ENCODE measurements around the gene BANF2.
"Not testable (repeated sequence)": the region's sequence is repeated elsewhere in the genome, so short reads cannot be mapped to it uniquely, and the experiment has no call there.

The BANF2 gene

DNA sequence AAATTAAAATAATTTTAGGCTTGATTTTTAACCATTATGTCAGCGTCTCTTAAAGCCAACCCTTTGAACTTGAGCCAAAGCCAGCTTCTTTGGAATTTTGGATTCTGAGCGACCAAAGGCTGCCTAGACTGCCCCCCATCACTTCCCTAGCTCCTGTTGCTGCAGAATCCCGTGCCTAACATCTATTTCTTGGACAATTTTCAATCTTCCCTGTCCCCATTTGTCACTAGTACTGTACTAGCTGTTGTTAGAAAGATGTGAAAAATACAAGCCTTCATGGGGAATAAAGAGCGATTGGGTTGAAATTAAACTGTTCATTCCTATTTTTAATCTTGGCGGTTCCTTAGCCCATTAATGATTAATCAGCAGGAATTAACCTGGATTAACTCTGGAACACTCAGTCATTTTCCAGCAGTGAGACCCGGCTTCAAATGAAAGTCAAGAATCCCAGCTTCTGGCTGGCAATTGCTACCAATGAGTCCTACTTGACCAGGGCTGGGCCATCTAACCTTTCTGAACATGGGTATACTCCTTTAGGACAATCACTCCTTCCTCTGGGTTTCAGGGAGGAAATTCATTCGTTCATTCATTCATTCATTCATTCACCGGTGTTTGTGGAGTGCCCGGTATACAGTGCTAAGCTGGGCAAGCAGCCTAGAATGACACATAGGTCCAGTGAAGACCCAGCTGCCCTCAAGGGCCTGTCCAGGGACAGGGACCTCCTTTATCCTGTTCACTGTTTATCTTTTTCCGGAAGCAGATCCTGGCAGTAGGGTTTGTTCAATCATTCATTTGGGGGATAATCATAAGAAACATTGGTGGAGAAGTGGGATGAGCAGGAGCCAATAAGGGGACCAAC, 16.3 kb upstream of the BANF2 start:
- no peak for DNase-seq

DNA sequence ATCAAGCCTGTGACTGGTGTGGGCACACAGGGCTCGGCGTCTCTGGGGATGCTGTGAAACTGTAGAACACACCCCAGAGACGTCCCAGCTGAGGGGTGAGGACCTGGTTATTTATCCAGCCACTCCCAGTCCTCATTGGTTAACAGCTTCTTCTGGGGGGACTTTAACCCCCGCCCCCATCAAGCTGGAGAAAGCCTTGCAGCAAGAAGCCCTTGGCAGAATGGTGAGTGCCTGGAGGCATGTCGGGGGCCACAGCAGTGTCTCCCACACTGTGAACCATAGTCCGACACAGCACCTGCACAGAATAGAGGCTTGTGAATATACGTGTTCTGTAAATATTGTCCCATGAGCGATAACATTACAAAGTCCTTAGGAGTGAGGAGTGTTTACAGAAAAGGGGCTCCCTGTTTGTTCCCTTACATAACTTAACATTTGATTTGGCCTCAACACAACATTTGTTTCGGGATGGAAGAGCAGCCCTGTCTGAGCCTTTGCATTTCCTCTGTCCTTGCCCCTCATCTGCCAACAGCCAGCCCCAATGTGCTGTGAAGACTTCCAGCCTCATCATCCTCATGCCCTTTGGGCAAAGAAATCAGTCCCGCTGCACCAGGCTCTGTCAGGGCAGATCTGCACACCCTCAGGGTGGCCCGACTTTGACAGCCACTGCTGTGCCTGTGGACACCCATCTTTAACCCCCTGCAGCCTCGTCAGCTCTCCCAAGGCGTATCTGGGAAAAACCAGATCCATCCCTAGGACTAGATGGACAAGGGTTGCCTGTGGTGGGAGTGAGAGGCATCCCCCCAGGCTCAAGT, 15.5 kb upstream of the BANF2 start:
- no peak for DNase-seq

DNA sequence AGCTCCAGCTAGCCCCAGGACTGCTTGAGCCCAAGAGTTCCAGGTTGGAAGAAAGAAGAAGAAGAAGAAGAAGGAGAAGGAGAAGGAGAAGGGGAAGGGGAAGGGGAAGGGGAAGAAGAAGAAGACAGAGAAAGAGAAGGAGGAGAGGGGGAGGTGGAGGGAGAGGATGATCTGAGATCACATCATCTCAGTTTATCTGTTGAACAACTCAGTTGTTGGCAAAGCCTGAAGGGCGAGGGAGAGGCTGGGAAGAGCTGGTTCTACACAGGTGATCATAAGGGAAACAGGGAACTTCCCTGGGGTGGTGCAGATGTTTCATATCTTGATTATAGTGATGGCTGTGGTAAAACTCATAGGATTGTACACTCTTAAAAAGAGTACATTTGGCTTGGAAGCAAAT, 14.6 kb upstream of the BANF2 start:
- DNase-seq: no peak

DNA sequence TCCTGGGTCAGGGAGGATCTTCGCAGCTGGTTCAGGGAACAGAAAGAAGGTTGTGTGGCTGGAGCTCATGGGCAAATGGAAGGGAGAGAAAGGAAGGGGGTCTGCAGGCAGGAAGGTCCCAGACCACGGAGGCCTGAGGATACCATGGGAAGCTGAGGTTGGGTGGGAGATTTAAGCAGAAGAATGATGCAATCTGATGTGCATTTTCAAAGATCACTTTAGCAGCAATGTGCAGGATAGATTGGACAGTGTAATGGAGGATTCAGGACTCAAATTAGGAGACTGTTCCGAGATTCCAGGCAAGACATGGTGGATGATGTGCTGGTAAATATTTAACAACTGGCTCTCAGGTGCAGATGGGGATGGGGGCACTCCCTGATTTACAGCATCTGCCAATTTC, 12.0 kb upstream of the BANF2 start:
- DNase-seq: no peak

DNA sequence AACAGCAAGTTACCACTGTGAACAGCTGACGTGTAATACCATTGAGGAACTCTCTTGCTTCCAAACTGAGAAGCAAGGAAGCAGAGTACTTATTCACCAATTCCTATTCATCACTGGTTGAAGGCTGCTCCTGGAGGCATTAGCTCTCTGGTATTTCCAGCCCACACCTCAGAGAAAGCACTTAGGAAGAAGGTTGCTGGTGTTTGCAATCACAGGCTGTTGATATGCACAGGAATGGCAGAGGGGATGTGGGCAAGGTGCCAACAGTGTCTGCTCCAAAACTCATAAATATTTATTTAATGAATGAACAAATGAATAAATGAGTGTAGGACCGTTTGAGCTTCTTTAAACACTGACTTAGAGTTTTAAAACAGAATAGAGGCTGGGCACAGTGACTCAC, 10.8 kb upstream of the BANF2 start:
- DNase-seq: no peak

DNA sequence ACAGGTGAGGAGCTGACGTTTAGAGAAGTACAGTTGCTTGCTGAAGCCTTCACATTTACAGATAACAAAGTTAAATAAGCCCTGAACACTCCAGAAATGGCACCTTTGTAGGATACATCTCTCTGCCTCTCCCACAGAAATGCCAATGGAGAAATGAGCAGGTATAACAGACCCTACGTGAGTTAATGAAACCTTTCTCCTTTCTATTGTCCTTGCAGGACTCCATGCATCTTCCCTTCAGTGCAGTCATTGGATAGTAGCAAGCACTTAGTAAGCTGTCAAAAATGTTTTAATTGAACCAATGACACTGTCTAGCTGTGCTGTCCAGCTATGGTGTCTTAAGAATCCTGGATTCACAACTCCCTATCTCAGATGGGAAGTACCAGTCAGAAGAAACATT, 9.6 kb upstream of the BANF2 start:
- DNase-seq: no peak

DNA sequence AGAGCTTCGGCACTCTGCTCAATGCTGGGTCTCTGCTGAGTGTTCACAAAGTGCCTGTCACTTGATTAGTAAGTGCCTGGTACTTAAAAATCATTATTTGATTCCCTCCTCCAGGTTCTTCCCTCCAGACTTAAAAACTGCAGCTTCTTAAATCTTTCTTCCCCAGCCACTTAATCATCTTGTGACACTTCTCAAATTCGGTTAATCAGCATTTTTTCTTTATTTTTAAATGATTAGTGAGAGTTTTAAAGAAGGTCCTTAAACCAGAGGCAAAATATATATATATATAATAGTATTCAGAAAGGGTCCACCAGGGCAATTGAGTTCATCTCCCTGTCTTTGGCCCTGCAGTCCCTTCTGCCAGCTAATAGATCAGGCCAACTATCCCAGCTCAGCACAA, 8.0 kb upstream of the BANF2 start:
- DNase-seq: no peak

DNA sequence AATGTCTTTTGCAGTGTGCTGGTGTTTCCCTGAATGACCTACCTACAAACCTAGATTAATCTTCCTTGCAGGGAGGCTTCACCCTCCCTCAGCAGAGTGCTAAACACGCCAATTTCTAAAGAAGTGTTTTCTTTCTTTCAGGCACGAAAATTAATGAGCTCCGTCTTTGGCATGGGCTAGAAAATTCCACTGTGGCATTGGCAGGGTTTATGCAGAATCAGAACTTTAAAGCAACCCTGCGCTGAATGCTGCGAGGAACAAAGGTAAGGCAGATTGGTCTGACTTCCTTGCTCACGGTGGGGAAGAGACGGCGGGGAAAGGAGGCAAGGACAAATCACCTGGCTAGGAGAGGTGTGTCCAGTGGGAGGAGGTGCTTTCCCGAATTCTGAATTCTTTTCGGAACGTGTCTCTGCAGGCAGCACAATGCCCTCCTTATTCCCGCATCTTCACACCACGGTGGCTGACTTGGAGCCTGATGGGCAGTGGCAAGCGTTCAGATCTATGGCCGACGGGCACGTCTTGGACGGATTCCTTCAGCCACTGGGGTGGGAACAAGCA, 6.2 kb upstream of the BANF2 start:
- no peak for DNase-seq

DNA sequence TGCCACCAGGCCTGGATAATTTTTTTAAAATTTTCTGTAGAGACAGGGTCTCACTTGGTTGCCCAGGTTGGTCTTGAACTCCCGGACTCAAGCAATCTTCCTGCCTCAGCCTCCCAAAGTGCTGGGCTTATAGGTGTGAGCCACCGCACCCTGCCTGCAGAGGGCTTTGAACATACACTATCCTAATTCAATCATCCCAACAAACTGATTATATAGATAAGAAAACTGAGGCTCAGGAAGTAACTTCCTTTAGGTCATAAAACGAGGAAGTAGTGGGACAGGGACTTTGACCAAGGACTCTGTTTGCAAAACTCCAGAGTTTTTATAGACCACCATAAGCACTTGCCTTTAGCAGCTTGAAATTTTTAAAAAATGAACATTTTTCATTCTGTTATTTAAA, 5.0 kb upstream of the BANF2 start:
- DNase-seq: no peak

DNA sequence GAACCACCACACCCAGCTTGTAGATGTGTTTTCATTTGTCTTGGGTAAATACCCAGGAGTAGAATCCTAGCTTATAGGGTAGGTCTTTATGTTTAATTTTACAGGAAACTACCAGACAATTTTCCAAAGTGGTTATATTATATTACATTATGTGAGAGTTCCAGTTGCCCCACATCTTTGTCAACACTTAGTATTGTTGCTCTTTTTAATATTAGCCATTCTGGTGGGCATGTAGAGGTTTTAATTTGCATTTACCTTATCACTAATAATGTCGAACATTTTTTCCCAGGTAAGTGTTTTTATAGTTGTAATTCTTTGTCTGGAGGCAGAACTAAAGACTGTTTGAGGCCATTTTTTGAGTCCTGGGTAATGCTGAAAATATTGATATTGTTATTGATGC, 3.5 kb upstream of the BANF2 start:
- no peak for DNase-seq

DNA sequence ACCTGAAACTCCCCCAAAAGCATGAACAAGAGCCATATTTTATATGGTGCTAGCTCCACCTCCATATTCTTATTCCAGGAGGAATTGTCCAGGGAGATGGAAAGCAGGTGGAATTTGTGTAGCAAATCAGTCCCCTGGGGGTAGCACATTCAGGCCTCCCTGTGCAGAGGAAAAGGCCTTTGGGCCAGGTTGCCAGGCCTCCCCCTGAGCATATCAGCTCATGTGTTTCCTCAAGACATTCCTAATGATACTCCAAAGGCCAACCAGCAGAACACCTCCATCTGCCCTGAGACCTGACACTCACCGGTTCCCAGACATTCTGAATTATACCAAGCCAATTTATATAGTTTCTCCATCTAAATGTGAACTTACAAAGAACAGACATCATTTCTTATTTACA, 2.6 kb upstream of the BANF2 start:
- DNase-seq: no peak

DNA sequence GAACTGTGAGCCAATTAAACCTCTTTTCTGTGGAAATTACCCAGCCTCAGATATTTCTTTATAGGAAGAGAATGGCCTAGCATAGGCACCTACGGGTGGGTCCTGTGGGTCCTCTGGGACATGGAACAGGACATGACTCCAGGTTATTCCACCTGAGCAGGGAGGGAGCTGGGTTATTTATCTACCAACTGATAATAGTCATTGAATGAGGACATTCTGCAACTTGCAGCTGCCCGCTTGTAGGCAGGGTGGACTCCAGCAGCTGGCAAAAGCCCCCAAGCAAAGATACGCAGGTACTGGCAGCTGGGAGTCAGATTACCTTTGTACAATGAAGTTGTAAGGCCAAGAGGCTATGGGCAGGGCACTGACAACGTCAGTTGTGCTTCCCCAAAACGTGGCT, 1.4 kb upstream of the BANF2 start:
- no peak for DNase-seq

DNA sequence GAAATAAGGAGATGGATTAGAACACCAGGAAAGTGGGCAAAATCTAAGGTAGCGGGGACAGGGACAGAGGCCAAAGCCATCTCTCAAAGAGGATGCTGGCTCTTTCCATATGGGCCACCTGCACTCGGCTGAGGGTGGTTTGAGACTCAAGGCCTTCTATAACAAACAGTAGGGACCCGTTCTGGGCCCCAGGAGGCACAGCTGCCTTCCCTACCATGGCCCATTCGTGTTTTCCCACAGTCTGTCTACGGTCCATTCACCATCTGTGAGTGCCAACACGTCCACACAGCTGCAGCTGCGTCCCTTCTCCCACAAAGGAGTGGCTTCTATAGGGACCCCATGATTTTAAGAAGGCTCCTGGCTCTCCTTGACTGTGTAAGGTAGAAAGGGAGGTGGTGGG, 871 bp downstream of the BANF2 start:
- no peak for DNase-seq

DNA sequence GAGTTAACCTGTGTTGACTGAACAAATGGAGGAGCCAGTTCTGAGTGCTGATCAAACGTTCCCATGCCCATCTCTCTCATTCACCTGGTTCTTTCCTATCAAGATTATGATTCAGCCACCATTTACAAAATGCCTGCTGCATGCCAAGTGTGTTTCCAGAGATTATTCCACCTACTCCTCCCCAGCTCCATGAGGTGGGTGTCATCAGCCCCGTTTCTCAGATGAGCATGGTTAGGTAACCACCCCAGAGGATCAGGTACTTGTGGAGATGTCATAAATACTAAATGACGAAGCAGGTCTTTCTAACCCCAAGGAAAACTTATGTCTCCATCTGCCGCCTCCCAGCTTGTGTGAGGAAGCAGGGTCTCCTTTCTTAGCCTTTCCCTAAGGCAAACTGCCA, 2.1 kb downstream of the BANF2 start:
- DNase-seq: no peak

DNA sequence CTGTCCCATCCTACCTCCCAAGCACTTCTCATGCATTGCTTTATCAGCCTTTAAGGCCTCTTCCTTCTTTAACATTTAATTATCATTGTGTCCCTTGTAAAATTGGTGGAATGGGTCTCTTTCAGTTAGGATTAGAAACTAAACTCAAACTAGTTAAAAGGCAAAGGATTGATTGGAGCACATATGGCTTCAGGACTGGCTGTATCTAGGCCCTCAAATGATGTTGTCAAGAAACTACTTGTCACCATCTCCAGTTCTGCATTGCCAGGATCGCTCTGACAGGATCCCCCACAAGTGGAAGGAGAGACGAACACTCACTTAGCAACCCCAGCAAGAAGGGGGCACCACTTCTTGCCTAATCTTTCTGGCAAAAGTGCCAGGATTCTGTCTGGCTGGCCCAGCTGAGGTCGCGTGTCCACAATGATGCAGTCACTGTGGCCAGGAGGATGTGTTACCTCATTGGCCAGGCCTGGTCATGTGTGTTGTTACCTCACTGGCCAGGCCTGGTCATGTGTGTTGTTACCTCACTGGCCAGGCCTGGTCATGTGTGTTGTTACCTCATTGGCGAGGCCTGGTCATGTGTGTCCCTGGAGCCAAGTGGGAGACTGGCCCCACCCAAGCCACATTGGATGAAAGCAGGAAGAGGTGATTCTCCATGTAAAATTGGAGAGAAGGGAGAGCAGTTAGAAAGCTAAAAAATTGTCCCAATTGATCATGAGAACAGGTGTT, 5.0 kb downstream of the BANF2 start:
- no peak for DNase-seq

DNA sequence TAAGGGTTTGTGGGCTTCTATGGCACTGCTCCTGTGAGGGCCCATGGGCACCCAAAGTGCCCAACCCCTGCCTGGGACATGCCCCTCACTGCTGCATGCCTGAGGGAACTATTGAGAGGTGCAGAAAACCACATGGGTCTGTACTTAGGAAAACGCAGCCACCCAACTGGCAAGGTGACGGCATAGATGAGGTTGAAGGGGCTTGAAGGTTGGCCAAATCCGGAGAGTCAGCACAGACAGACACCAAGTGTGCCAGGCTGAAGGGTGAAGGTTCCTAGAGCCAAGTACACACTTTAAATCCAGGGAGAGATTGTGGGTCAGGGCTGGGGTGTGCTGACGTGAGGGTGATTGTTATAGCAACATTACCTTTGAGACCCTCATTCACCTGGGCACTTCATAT, 6.2 kb downstream of the BANF2 start:
- no peak for DNase-seq

DNA sequence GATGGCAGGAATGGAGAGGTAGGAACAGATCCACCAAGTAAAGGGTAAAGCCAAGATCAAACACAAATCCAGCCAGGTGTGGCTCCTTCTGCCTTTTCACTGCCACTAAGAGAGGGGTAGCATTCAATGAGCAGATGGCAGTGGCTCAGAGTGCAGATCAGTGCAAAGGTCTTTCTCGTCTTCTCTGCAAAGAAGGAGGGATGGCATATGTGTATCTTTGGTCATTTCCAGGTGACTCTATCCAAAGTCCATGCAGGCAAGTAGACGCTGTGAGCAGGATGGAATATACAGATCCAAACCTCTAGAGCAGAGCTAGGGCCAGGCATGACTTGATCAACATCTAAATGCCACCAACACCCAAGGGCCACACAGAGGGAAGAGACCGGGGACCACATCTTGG, 6.9 kb downstream of the BANF2 start:
- no peak for DNase-seq

DNA sequence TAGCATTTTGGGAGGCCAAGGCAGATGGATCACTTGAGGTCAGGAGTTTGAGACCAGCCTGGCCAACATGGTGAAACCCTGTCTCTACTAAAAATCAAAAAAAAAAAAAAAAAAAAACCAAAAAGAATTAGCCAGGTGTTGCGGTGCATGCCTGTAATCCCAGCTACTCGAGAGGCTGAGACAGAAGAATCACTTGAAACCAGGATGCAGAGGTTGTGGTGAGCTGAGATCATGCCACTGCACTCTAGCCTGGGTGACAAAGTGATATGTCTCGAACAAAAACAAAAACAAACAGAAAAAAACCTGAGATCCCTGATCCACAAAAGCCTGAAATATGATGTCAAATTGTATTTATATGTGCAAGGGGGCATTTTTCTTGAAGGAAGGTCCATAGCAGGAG, 8.2 kb downstream of the BANF2 start:
- not testable (repeated sequence) for DNase-seq

DNA sequence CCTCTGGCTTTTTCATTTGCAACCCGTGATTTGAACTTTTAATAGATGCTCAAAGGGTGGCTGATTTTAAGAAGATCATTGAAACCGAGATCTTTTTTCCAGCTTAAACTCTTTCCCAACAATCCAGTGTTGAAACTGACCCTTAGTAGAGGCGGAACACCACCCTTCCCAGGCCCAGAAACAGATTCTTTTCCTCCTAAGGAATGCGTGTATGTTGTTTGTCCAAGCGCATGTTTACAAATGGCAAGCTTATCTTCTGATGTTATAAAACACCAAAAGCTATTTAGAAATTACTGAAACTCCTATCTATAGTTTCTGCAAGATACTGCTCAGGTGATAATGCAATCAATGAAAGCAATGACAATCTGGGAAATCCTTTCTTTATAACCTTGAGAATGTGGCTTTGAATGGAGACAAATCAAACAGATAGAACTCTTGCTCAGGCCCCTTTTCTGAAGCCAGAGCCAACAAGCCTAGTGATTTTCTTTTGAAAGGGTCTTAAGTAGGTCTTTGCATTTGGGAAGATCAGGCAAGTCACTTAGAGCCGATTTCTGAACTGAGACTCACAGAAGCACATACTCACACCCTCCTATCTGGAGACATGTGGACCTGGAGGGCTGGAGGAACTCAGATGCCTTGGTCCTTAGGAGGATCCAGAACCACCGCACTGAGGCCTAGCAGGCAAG, 9.1 kb downstream of the BANF2 start:
- DNase-seq: no peak

DNA sequence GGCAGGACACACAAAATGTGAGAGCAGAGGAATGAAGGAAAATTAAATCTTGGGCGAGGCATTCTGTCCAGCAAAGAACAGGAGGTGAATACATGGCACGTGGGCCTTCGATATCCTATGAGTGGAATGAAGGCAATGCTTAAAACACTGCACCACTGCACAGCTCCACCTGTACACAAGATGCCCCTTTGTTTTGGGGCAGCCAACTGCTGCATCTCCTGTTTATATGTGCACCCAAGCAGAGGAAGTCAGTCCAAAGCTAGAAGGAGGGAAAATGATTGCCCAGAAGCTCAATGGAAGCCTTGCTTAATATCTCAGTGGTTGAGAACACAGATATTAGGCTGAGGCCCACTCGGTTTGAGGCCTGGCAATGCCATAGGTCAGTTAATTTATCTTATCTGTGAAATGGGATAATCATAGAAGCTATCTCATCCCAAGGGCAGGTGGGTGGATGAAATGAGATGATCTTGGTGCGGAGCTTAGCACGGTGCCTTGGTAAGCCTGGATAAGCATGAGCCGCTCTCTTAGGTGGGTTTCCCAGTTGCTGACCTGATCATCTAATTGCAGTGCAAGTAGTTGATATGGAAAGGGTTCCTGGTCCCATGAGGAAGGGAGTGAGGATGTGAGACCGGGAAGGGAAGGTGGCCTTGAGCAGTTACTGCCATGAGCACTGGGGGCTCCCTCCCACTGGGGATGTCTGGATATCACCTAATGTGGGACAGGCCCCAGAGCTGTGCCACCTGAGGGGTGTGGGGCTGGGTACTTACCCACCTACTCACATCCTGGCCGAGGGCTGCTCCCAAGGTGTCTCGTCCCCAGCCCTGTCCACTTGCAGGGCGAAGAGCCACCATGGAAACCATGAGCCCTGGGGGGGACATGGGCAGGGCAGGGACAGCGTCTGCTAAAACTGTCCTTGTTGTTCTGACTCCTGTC, 9.9 kb downstream of the BANF2 start:
- no peak for DNase-seq

All from CD4-positive, alpha-beta T cell treated with Interleukin-1 beta for 1 hour (primary cell).